Colonic mucosa (tissue), 4 donors: Measurements from ENCODE around the gene MRPL45. TPM values are rescaled to one million over a fixed set of nuclear protein-coding genes. Genes with fewer than 3 reads are reported as not detected.
A peak's percentile ranks its signal among the peaks of the same experiment; 100 is the strongest.

Experiments
- DNase-seq: peaks from one replicate; pipeline ENCODE4 v3.0.0-alpha.2; 2020
- H3K27ac ChIP-seq: fragments of 200-600 bp; one replicate; pipeline ENCODE4 v1.8.0; 2021
- H3K27me3 ChIP-seq: fragments of 200-600 bp; one replicate; pipeline ENCODE4 v1.8.0; 2021
- H3K36me3 ChIP-seq: fragments of 200-600 bp; one replicate; pipeline ENCODE4 v1.8.0; 2021
- H3K4me1 ChIP-seq: fragments of 200-600 bp; one replicate; pipeline ENCODE4 v1.8.0; 2021; ENCODE audit warnings: mild to moderate bottlenecking
- H3K4me3 ChIP-seq: fragments of 200-600 bp; one replicate; pipeline ENCODE4 v1.8.0; 2021
- H3K9ac ChIP-seq, 2 donors: one replicate each; pipeline ENCODE4 v1.7.0; 2013; ENCODE audit warnings: control low read depth in 2 of 2, low read depth in 2 of 2, low read length in 2 of 2
- H3K9me3 ChIP-seq: fragments of 200-600 bp; one replicate; pipeline ENCODE4 v1.8.0; 2021
- intact Hi-C: fragments of 100-400 bp; cut with DNase I; formaldehyde crosslinking; loops from one replicate; pipeline ENCODE4 v1.14.1; 2022
- total RNA-seq, 2 donors: library from RNA; stranded (reverse); fragmentation: NEBNext Ultra II Directional in 1 of 2; extraction: Animal tissue kit (Norgen Biotek cat#: 25700) in 1 of 2; gene quantifications; one replicate each; pipeline ENCODE4 v1.2.1, GENCODE V29; 2021
- TF ChIP-seq, protein P1 (sequence below): fragments of 200-600 bp; IDR thresholded peaks from one replicate; pipeline ENCODE4 v1.8.0; 2022; ENCODE audit warnings: antibody characterized with exemption, mild to moderate bottlenecking
- donor health status: healthy.
- donor health status: DM: no; HTN: no; CAD: no.
- donor health status: DM: no; HTN: no; CAD: no.

Gene MRPL45
- total RNA-seq, 2 donors from 2014 or later = 34.1 to 42.4 TPM

- H3K4me3 ChIP-seq = no peak overlapping the region
- TF ChIP-seq, protein P1, sequence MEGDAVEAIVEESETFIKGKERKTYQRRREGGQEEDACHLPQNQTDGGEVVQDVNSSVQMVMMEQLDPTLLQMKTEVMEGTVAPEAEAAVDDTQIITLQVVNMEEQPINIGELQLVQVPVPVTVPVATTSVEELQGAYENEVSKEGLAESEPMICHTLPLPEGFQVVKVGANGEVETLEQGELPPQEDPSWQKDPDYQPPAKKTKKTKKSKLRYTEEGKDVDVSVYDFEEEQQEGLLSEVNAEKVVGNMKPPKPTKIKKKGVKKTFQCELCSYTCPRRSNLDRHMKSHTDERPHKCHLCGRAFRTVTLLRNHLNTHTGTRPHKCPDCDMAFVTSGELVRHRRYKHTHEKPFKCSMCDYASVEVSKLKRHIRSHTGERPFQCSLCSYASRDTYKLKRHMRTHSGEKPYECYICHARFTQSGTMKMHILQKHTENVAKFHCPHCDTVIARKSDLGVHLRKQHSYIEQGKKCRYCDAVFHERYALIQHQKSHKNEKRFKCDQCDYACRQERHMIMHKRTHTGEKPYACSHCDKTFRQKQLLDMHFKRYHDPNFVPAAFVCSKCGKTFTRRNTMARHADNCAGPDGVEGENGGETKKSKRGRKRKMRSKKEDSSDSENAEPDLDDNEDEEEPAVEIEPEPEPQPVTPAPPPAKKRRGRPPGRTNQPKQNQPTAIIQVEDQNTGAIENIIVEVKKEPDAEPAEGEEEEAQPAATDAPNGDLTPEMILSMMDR = no peak
- no peaks in the 10 kb centered on the region for H3K27me3 ChIP-seq
- no peaks in the 10 kb centered on the region for H3K9me3 ChIP-seq
- H3K4me1 ChIP-seq = no peaks in the 10 kb centered on the region
- no peak for DNase-seq
- no peak overlapping the region for H3K9ac ChIP-seq
- no peaks in the 10 kb centered on the region for H3K36me3 ChIP-seq
- intact Hi-C loops = no loop called here
- no peak overlapping the region for H3K27ac ChIP-seq
These were observed 42.9 kb downstream of the MRPL45 start for GRCh38 chr17:38339891-38340290.

GRCh38 chr17:38341035-38341721 is 44.2 kb downstream of the MRPL45 start:
- Histone ChIP-seq H3K36me3 (no peaks in the 10 kb centered on the region), H3K27ac (no peak overlapping the region), H3K9ac (no peak overlapping the region), H3K27me3 (no peaks in the 10 kb centered on the region), H3K4me3 (no peak overlapping the region), H3K4me1 (no peaks in the 10 kb centered on the region), H3K9me3 (no peaks in the 10 kb centered on the region)
- intact Hi-C loops = no loop called here
- peak; percentile 25 for DNase-seq
- TF ChIP-seq, protein P1 = no peak

- no peak overlapping the region for H3K4me3 ChIP-seq
- TF ChIP-seq, protein P1 = no peak
- intact Hi-C loops = no loop called here
- no peaks in the 10 kb centered on the region for H3K36me3 ChIP-seq
- no peak overlapping the region for H3K27ac ChIP-seq
- no peaks in the 10 kb centered on the region for H3K4me1 ChIP-seq
- H3K27me3 ChIP-seq = no peaks in the 10 kb centered on the region
- DNase-seq = no peak
- no peak overlapping the region for H3K9ac ChIP-seq
- no peaks in the 10 kb centered on the region for H3K9me3 ChIP-seq
These were observed 46.1 kb downstream of the MRPL45 start for GRCh38 chr17:38342886-38343607.

DNA sequence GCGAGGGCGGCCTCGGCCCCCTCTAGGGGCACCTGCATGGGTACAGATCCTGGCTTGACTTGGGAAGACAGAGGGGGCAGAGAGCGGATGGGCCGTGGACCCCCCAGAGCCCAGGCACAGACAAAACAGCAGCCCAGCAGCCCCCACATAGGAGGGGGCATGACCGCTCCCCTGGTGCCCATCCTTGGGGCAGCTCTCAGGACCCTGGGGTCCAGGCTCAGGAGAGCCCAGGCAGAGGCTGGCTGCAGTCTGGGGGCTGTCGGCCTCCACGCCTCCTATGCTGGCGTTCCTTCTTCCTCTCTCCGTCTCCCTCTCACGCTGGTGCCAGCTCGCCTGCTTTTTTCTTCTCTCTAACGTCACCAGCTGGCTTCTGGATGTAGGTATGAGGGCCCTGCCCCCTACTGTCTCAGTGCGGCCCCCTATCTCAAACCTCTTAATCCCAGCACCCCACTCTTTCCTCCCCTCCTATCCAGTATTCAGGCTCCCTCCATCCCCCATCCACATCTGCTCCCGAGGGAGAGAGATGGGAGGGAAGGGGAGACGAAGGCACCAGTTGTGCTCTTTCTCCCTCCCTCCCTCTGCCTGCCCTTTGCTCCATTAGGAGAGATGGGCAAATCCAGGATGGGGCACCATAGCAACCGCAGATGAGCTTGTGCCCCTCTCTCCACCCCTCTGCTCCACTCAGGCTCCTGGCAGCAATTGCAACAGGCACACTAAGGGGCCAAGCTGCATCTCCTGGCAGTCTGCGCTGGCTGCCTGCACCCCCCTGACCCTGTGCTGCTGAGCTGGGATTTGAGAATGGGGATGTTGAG is 46.8 kb downstream of the MRPL45 start, which contains the start of gene GPR179:
GPR179 (minus strand) TSS at position 349 of the 812 bp plus-strand sequence; CDS start at position 182, 167 bp downstream.
- Histone ChIP-seq H3K4me3 (no peak within 1 kb of the TSS), H3K36me3 (no peaks in the 10 kb centered on the region), H3K9ac (no peak within 1 kb of the TSS), H3K27me3 (no peaks in the 10 kb centered on the region), H3K4me1 (no peaks in the 10 kb centered on the region), H3K9me3 (no peaks in the 10 kb centered on the region), H3K27ac (no peak within 1 kb of the TSS)
- intact Hi-C loops = no loop called here
- TF ChIP-seq, protein P1 = no peak
- DNase-seq = no peak

GRCh38 chr17:38344420-38344745 is 47.4 kb downstream of the MRPL45 start:
- intact Hi-C loops = no loop called here
- H3K9me3 ChIP-seq = no peaks in the 10 kb centered on the region
- DNase-seq = no peak
- no peaks in the 10 kb centered on the region for H3K27me3 ChIP-seq
- H3K4me1 ChIP-seq = no peaks in the 10 kb centered on the region
- TF ChIP-seq, protein P1 = no peak
- H3K36me3 ChIP-seq = no peaks in the 10 kb centered on the region
- no peak overlapping the region for H3K4me3 ChIP-seq
- H3K27ac ChIP-seq = no peak overlapping the region
- no peak overlapping the region for H3K9ac ChIP-seq
